DND-41 (cell line): ENCODE data around the gene PCDHGA6.

Experiments used
- EZH2 ChIP-seq: IDR thresholded peaks from 3 replicates; pipeline ENCODE4 v1.6.1; 2012; ENCODE audit warnings: borderline replicate concordance, low read depth, mild to moderate bottlenecking, moderate library complexity, low read length, inconsistent platforms; ENCODE audit not compliant: severe bottlenecking
- TF ChIP-seq, protein P1 (sequence below): IDR thresholded peaks from 2 replicates; pipeline ENCODE4 v1.5.1; 2012; ENCODE audit warnings: borderline replicate concordance, low read length, moderate library complexity, mild to moderate bottlenecking; ENCODE audit not compliant: poor library complexity, severe bottlenecking; ENCODE audit errors: extremely low read depth

DNA sequence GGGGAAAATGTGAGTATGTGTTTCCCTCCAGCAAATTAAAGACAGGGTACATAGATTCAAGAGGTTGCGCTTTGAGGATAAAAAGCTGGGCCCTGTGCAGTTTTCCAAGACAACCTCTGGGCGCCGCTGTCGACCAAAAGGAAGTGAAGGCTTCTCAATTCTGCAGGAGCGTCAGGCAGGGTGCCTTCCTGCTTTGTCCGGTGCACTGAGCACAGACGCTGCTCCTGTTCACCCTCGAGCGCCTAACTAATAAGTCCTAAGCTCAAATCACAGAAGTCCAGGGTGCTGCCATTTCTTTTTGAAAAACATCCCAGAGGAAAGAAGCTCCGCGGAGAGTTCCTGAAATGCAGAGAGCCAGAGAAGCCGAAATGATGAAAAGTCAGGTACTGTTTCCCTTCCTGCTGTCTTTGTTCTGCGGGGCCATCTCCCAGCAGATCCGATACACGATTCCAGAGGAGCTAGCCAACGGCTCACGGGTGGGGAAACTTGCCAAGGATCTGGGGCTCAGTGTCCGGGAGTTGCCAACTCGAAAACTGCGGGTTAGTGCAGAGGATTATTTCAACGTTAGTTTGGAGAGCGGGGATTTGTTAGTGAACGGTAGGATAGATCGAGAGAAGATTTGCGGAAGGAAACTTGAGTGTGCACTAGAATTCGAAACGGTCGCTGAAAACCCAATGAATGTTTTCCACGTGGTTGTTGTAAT, 23.6 kb upstream of the PCDHGA6 start, which contains the start of gene PCDHGB1:
- TF ChIP-seq, protein P1, sequence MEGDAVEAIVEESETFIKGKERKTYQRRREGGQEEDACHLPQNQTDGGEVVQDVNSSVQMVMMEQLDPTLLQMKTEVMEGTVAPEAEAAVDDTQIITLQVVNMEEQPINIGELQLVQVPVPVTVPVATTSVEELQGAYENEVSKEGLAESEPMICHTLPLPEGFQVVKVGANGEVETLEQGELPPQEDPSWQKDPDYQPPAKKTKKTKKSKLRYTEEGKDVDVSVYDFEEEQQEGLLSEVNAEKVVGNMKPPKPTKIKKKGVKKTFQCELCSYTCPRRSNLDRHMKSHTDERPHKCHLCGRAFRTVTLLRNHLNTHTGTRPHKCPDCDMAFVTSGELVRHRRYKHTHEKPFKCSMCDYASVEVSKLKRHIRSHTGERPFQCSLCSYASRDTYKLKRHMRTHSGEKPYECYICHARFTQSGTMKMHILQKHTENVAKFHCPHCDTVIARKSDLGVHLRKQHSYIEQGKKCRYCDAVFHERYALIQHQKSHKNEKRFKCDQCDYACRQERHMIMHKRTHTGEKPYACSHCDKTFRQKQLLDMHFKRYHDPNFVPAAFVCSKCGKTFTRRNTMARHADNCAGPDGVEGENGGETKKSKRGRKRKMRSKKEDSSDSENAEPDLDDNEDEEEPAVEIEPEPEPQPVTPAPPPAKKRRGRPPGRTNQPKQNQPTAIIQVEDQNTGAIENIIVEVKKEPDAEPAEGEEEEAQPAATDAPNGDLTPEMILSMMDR: peak; percentile 17
- TF ChIP-seq EZH2: no peak
